GM13976 (cell line): ENCODE measurements around the gene TBC1D22A.

ENCODE experiments used
- DNase-seq: peaks from one replicate; pipeline ENCODE4 v3.0.0; 2012; ENCODE audit warnings: low spot score
- CTCF ChIP-seq: IDR thresholded peaks from 2 replicates; pipeline ENCODE4 v1.5.1; 2012; ENCODE audit warnings: borderline replicate concordance, mild to moderate bottlenecking; ENCODE audit not compliant: insufficient read depth; ENCODE audit errors: extremely low read depth, missing control alignments, control extremely low read depth
- in situ Hi-C: fragments of 300-500 bp; cut with MboI; formaldehyde crosslinking; loops from one replicate; pipeline ENCODE4 v1.12.0; 2022; ENCODE audit warnings: low sequenced_read_pairs, mixed read lengths, inconsistent platforms; ENCODE audit not compliant: unreplicated experiment

The TBC1D22A gene

GRCh38 chr22:46947516-46948257, 185.2 kb downstream of the TBC1D22A start:
- no peak for TF ChIP-seq CTCF
- in situ Hi-C loops, result no loop called here
- no peak for DNase-seq

- in situ Hi-C loops, result no loop called here
- DNase-seq, result no peak
- TF ChIP-seq CTCF, result no peak
Observed at GRCh38 chr22:46948411-46949144, 186.1 kb downstream of the TBC1D22A start.

- no peak for DNase-seq
- TF ChIP-seq CTCF, result no peak
- in situ Hi-C loops, result no loop called here
Observed at GRCh38 chr22:46951350-46951749, 188.9 kb downstream of the TBC1D22A start.

GRCh38 chr22:46951973-46952372, 189.5 kb downstream of the TBC1D22A start:
- no peak for TF ChIP-seq CTCF
- no peak for DNase-seq
- in situ Hi-C loops, result no loop called here

- TF ChIP-seq CTCF, result no peak
- in situ Hi-C loops, result no loop called here
- DNase-seq, result no peak
Observed at GRCh38 chr22:46953968-46954765, 191.7 kb downstream of the TBC1D22A start.

GRCh38 chr22:46954781-46955180, 192.3 kb downstream of the TBC1D22A start:
- no peak for TF ChIP-seq CTCF
- DNase-seq, result no peak
- in situ Hi-C loops, result no loop called here
